Right hindlimb (tissue), 1 donor: ENCODE measurements around the gene MAP6.

Source experiments
- DNase-seq: peaks from one replicate; pipeline ENCODE4 v3.0.0-alpha.2; 2018

MAP6 gene

DNA sequence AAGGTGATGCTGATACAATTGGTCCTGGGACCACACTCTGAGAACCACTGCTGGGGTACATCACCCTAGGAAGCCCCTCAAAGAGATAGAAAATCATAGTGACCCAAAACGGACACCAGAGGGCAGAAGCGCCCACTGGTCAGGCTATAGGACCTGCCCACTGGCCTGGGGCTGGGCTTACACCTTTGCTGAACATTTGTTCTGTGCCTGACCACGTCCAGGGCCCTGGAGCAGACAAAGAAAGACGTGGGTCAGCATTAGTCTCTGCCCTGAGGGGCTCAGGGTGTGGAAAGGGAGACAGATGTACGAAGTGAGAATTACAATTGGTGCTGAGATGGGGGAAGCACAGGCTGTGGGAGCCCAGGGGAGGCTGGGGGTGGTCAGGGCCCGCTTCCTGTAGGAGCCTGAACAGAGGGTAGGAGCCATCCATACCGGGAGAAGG is 121.2 kb downstream of the MAP6 start:
- peak; percentile 87 for DNase-seq

DNA sequence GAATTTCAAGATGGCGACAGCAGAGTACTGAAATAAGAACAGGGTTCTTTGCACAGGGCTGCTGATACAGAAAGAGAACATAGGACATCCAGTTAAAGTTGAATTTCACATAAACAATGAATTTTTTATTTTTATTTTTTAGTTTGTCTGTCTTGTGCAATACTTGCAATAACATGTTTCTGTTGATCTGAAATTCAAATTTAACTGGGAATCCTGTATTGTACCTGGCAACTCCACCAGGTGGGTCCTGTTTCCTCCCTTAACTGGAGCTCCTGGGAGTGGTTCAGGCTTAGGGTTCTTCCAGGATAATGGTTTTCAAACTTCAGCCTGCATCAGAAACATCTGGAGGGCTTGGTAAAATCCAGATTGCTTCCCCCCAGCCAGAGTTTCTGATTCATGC is 121.7 kb downstream of the MAP6 start:
- DNase-seq: no peak

- no peak for DNase-seq
Observed at GRCh38 chr11:75543806-75544205, 125.0 kb downstream of the MAP6 start.

DNA sequence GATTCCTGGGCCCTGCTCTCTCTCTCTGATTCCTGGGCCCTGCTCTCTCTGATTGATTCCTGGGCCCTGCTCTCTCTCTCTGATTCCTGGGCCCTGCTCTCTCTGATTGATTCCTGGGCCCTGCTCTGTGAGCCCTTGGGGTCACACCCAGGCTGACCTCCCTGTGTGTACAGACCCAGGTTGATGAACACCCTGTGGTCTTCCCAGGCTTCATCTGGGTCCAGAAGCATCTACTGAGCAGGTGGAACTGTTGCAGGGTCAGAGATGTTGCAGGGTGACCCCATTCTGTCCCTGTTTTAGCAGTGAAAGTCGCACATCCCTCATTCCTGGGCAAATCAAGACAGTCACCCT is 126.8 kb downstream of the MAP6 start:
- no peak for DNase-seq

- no peak for DNase-seq
Observed at GRCh38 chr11:75541193-75542087, 127.4 kb downstream of the MAP6 start.

DNA sequence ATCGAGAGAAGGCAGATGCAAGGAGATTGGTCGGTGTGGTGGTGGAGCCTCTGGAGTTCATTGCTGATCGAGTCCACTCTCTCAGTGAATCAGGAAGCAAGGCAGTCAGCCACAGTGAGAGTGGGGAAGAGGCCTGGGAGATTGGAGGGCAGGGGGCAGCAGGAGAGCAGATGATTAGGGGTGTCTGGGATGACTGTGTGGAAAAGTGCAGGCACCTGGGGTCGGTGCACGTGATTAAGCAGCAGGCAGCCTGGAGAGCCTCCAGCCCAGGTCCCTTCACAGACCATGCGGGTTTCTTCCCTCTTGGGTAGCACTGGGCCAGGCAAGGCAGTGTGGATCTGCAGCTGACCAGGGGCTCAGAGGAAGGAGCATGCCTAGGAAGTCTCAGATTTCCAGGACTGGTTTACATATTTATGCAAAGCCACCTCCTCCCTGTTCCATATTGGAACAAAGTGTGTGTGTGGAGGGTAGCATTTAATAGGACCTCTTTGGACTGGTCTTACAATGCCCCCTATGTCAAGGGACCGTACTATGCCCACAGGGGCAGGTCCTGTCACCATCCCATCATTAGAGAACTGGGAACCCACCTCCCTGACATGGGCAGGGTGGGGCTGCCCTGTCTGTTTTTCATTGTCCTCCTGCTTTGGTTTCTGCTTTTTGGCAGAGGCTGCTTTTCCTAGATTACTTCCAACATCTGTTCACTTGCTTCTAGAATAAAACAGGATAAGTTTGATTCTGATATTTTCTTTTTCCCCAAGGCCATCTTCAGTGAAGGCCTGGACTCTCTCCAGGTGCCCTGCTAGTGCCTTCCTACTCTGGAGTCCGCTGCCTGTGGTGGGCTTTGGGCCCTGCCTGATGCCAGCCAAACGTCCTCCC is 129.1 kb downstream of the MAP6 start:
- DNase-seq: no peak

DNA sequence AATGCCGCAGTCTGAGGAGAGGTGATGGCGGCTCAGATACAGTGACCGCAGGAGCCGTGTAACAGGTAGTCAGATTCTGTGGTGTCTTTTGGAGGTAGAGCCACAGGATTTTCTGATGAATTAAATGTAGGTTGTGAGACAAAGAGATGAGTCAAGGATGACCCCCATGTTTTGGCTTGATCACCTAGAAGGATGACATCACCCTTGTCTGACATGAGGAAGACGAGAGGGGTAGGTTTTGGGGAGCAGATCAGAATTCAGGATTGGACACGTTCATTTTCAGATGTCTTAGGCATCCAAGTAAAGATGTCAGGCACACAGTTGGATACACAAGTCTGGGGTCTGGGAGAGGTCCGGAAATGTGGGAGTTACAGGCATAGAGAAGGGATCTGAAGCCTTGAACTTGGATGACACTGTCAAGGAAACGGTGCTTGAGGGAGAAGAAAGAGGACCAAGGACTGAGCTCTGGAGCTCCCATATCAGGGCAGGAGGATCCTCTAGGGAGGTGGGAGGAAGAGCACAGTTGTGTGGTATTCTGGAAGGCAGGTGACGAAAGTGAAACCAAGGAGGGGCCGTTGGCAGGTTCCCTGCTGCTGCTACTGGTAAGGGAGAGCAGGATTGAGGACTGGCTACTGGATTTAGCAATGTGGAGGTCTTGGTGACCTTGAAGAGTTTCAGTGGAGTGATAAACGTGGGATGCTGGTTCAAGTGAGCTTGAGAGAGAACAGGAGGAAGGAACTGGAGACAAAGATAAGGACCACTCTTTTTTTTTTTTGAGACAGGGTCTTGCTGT is 130.5 kb downstream of the MAP6 start:
- no peak for DNase-seq

DNA sequence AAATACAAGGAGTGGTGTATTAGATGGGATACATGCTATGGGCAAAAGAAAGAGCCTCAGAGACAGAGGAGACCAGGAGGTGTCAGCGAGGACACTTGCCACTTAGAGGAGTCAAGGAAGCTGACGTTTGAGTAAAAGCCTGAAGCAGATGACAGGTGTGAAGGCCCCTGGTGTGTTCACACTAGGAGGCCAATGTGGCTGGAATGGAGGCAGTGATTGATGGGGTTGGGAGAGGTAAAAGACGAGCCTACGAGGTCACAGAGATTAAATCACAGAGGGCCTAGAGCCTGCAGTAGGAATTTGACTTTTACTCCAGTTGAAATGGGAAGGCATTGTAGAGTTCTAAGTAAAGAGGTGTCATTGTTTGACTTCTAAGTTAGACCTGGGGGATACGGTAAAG is 131.1 kb downstream of the MAP6 start:
- no peak for DNase-seq
